NCI-H345 treated with DMSO at 0.1 percent for 48 hours (cell line): ENCODE results near the gene MYOM3.
"Not testable (repeated sequence)": the region's sequence is repeated elsewhere in the genome, so short reads cannot be mapped to it uniquely, and the experiment has no call there.

Source experiments
- DNase-seq: peaks from one replicate; lab custom pipeline; 2025; ENCODE audit not compliant: unreplicated experiment; lab: John Stamatoyannopoulos, UW

The MYOM3 gene

GRCh38 chr1:24045771-24046170, 66.2 kb downstream of the MYOM3 start:
- no peak for DNase-seq

- DNase-seq = not testable (repeated sequence)
Observed at GRCh38 chr1:24044672-24045071, 67.3 kb downstream of the MYOM3 start.

- peak; percentile 18 for DNase-seq
Observed at GRCh38 chr1:24043345-24044032, 68.4 kb downstream of the MYOM3 start.

GRCh38 chr1:24042315-24042714, 69.6 kb downstream of the MYOM3 start:
- no peak for DNase-seq

GRCh38 chr1:24036088-24036487, 75.8 kb downstream of the MYOM3 start:
- no peak for DNase-seq

GRCh38 chr1:24032981-24033380, 79.0 kb downstream of the MYOM3 start:
- DNase-seq = no peak

GRCh38 chr1:24030976-24031516, 80.9 kb downstream of the MYOM3 start:
- DNase-seq = not testable (repeated sequence)

- DNase-seq = no peak
Observed at GRCh38 chr1:24027838-24028468, 84.0 kb downstream of the MYOM3 start.

GRCh38 chr1:24022581-24023361, 89.2 kb downstream of the MYOM3 start:
- DNase-seq = no peak

GRCh38 chr1:24021403-24022266, 90.3 kb downstream of the MYOM3 start:
- DNase-seq = no peak

- DNase-seq = no peak
Observed at GRCh38 chr1:24020470-24020869, 91.5 kb downstream of the MYOM3 start.

- DNase-seq = no peak
Observed at GRCh38 chr1:24020025-24020424, 91.9 kb downstream of the MYOM3 start.

GRCh38 chr1:24018611-24019580, 93.0 kb downstream of the MYOM3 start:
- DNase-seq = no peak

- no peak for DNase-seq
Observed at GRCh38 chr1:24015221-24016210, 96.4 kb downstream of the MYOM3 start.

GRCh38 chr1:24012878-24013277, 99.1 kb downstream of the MYOM3 start:
- DNase-seq = not testable (repeated sequence)

GRCh38 chr1:24010650-24011049, 101.3 kb downstream of the MYOM3 start:
- DNase-seq = no peak

GRCh38 chr1:24009406-24009805, 102.5 kb downstream of the MYOM3 start:
- DNase-seq = no peak

- not testable (repeated sequence) for DNase-seq
Observed at GRCh38 chr1:24008574-24009184, 103.3 kb downstream of the MYOM3 start.
